Measurements from ENCODE around the gene MDK. TPM values are rescaled to one million over a fixed set of nuclear protein-coding genes. Genes with fewer than 3 reads are reported as not detected.

MDK gene
- total RNA-seq, 1 experiment from 2014 or later = 699 TPM

DNA sequence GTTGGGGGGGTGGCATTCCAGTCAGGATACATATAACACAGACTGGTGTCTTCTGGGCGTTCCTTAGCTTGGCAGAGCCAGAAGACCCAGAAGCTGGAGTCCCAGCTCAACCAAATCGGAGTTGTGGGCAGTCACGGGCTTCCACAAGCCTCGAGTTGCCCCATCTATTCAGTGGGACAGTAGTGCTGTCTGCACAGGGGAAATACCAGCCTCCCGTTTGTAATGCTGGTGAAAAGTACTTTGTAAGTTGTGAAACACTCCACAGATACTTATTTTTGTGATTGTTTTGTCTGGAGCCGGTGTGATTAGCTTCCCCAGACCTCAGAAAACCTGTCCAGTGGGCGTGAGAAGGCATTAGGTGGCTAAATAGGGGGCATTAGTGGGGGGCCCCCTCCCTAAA, 20.6 kb upstream of the MDK start:
- no peaks in the 10 kb centered on the region for H3K27me3 ChIP-seq (replicated peaks; ENCODE audit: control insufficient read depth, insufficient read depth, low read length)
- no peaks in the 10 kb centered on the region for H3K9me3 ChIP-seq
- Mint-ChIP-seq H3K27me3 (ENCODE audit: insufficient read depth, unreplicated experiment) (no peaks in the 10 kb centered on the region), H3K9me3 (ENCODE audit: unreplicated experiment) (no peaks in the 10 kb centered on the region), H3K4me1 (ENCODE audit: low read depth, unreplicated experiment) (peaks cover 14% of the 10 kb centered on the region), H3K36me3 (ENCODE audit: insufficient read depth, unreplicated experiment) (peaks cover 18% of the 10 kb centered on the region), H3K27ac (ENCODE audit: unreplicated experiment) (no peak overlapping the region), H3K4me3 (ENCODE audit: unreplicated experiment) (no peak overlapping the region)
- intact Hi-C loops (cut with micrococcal nuclease; ENCODE audit: unreplicated experiment) = no loop called here
- POLR2A ChIA-PET = interaction anchor here (0.6 kb wide), 1 partner anchor 1405 kb away, joined by 4 read pairs; no protein-coding TSS in a partner anchor
- DNase-seq = no peak
- no TSS peak for BruUV-seq (replicated peaks)
- no peak for TF ChIP-seq CTCF (IDR thresholded peaks at IDR 0.05; ENCODE audit: insufficient read depth in 1 of 2, low read depth in 1 of 2, low read length in 1 of 2, severe bottlenecking in 1 of 2, unreplicated experiment in 1 of 2)
- no peaks in the 10 kb centered on the region for H3K4me1 ChIP-seq
- no peak overlapping the region for H3K4me3 ChIP-seq (ENCODE audit: low read depth, low read length)
- H3K36me3 ChIP-seq (ENCODE audit: control insufficient read depth, insufficient read depth, low read length) = peaks cover 1% of the 10 kb centered on the region; the same call in 1 of the 2 replicates
- CTCF ChIA-PET = no interaction called here

DNA sequence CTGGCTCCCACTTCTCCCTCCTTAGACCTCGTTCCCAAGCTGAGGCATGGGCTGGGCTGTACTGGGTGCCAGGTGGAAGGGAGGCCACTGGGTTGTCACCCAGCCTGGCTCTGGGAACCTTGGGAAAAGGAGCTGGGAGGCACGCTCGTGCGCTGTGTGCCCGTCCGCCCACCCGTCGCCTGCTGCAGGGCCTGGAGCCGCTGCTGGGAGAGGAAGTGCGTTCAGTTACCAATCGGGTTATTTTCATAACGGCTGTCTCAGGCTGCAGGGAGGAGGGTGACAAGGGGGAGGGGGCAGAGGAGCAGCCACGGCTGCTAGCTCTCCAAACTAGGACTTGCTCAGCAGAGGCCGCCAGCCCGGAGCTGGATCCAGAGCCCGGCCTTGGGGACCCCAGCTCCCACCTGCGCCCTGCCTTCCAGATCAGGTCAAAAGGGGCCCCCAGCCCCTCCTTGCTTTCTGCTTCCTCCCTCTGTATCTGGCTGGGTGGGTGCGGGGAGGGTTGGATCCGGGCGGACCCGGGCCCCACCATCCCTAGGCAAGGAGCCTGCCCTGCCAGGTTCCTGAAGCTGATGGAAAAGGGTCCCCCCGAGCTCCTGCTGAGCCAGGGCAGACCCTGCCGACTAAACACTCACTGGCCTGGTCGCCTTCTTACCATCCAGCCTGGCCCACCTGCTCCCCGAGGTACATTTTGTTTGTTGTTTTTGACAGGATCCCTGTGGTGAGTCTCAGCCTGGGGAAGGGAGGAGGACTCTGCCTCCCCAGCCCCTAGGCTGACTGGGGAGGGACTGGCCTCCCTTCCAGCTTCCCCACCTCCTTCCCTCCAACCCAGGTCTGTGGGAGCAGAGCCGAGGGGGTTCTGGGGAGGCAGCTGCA, 19.9 kb upstream of the MDK start:
- intact Hi-C loops (cut with micrococcal nuclease; ENCODE audit: unreplicated experiment) = no loop called here
- Mint-ChIP-seq H3K27ac (ENCODE audit: unreplicated experiment) (no peak overlapping the region), H3K4me3 (ENCODE audit: unreplicated experiment) (no peak overlapping the region)

More for the DNA sequence above, 19.9 kb upstream of the MDK start:
- no peaks in the 10 kb centered on the region for H3K9me3 Mint-ChIP-seq (ENCODE audit: unreplicated experiment)
- no peaks in the 10 kb centered on the region for H3K4me1 ChIP-seq
- peaks cover 12% of the 10 kb centered on the region for H3K36me3 Mint-ChIP-seq (ENCODE audit: insufficient read depth, unreplicated experiment)
- DNase-seq = no peak
- no TSS peak for BruUV-seq (replicated peaks)
- ChIA-PET POLR2A (no interaction called here), CTCF (no interaction called here)
- no peak overlapping the region for H3K4me3 ChIP-seq (ENCODE audit: low read depth, low read length)
- no peaks in the 10 kb centered on the region for H3K27me3 ChIP-seq (replicated peaks; ENCODE audit: control insufficient read depth, insufficient read depth, low read length)
- H3K27me3 Mint-ChIP-seq (ENCODE audit: insufficient read depth, unreplicated experiment) = no peaks in the 10 kb centered on the region
- no peaks in the 10 kb centered on the region for H3K36me3 ChIP-seq (ENCODE audit: control insufficient read depth, insufficient read depth, low read length)
- peaks cover 11% of the 10 kb centered on the region for H3K4me1 Mint-ChIP-seq (ENCODE audit: low read depth, unreplicated experiment)
- no peak for TF ChIP-seq CTCF (IDR thresholded peaks at IDR 0.05; ENCODE audit: insufficient read depth in 1 of 2, low read depth in 1 of 2, low read length in 1 of 2, severe bottlenecking in 1 of 2, unreplicated experiment in 1 of 2)
- H3K9me3 ChIP-seq = no peaks in the 10 kb centered on the region

Data from Caco-2 (cell line).